ENCODE measurements around the gene AQP1. TPM values are rescaled to one million over a fixed set of nuclear protein-coding genes. Genes with fewer than 3 reads are reported as not detected.

The AQP1 gene
- polyA plus RNA-seq, 1 experiment: 3.9 TPM

GRCh38 chr7:30926313-30926712, 14.7 kb downstream of the AQP1 start:
- H3K4me3 ChIP-seq (ENCODE audit: low read depth, low read length): no peak overlapping the region
- H3K36me3 ChIP-seq (ENCODE audit: control insufficient read depth, insufficient read depth, low read length): no peaks in the 10 kb centered on the region
- POLR2A ChIA-PET: no interaction called here
- no peak for TF ChIP-seq CTCF (IDR thresholded peaks at IDR 0.05; ENCODE audit: insufficient read depth, low read depth, low read length)
- H3K27me3 ChIP-seq (ENCODE audit: control insufficient read depth, insufficient read depth, low read length): peaks cover 10% of the 10 kb centered on the region
- CTCF ChIA-PET: no interaction called here
- DNase-seq (ENCODE audit: low read depth): no peak

DNA sequence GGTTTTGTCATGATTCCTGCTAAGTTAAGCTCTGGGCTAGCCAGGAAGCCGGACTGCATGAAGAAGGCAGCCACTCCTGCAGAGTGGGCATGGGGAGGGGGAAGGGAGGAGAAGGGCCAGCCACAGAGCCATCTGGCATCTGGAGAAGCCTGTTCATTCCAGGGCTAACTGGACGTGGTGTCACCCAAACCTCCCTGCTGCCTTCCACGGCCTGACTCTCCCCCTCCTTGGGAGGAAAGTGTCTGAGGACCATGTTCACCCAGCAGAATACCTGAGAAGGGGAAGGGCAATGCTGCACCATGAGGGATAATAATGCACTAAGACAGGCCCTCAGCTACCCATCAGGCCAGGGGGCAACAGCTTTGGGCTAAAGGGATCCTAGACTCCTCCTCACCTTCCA, 15.4 kb downstream of the AQP1 start:
- CTCF ChIA-PET: interaction anchor here (0.9 kb wide), 1 partner anchor 12 kb away, joined by 3 read pairs; no protein-coding TSS in a partner anchor
- POLR2A ChIA-PET: no interaction called here
- no peak for TF ChIP-seq CTCF (IDR thresholded peaks at IDR 0.05; ENCODE audit: insufficient read depth, low read depth, low read length)
- Histone ChIP-seq H3K27me3 (ENCODE audit: control insufficient read depth, insufficient read depth, low read length) (peaks cover 10% of the 10 kb centered on the region), H3K36me3 (ENCODE audit: control insufficient read depth, insufficient read depth, low read length) (no peaks in the 10 kb centered on the region), H3K4me3 (ENCODE audit: low read depth, low read length) (no peak overlapping the region)
- DNase-seq (ENCODE audit: low read depth): no peak

- no peak for TF ChIP-seq CTCF (IDR thresholded peaks at IDR 0.05; ENCODE audit: insufficient read depth, low read depth, low read length)
- DNase-seq (ENCODE audit: low read depth): no peak
- Histone ChIP-seq H3K27me3 (ENCODE audit: control insufficient read depth, insufficient read depth, low read length) (peaks cover 13% of the 10 kb centered on the region), H3K36me3 (ENCODE audit: control insufficient read depth, insufficient read depth, low read length) (no peaks in the 10 kb centered on the region), H3K4me3 (ENCODE audit: low read depth, low read length) (no peak overlapping the region)
- ChIA-PET CTCF (interaction anchor here (0.9 kb wide), 1 partner anchor 11 kb away, joined by 3 read pairs; no protein-coding TSS in a partner anchor), POLR2A (no interaction called here)
Measured at GRCh38 chr7:30927559-30927958, 15.9 kb downstream of the AQP1 start.

DNA sequence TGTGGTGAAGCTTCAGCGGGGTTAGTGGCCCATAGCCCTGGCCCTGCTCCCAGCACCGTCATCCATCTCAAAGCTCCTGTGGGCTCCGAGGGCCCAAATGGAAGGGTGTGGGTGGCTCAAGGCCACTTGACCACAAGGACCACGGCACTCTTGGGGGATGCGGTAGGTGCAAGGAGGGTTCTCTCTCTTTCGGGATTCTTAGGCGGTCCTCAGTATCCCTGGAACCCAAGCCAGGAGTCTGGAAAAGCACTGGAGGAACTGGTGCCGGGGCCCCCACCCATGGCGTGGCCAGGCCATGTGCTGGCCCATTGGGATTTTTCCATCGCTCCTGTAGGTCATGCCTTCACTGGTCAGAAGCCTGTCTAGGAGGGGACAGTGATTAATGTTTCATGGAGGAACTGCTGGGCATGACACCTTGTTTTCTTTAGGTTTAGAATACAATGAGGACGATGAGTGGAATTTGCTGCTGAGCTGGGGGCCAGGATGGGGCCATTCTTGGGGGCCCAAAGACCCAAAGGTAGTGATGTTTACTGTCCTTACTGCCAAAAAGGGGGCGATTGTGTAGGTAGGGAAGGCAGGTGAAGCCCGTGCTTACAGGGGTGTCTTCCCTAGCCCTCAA, 16.7 kb downstream of the AQP1 start:
- no peak for DNase-seq (ENCODE audit: low read depth)
- peaks cover 14% of the 10 kb centered on the region for H3K27me3 ChIP-seq (ENCODE audit: control insufficient read depth, insufficient read depth, low read length)
- no peak overlapping the region for H3K4me3 ChIP-seq (ENCODE audit: low read depth, low read length)
- no peak for TF ChIP-seq CTCF (IDR thresholded peaks at IDR 0.05; ENCODE audit: insufficient read depth, low read depth, low read length)
- POLR2A ChIA-PET: no interaction called here
- CTCF ChIA-PET: interaction anchor here (2.4 to 3.7 kb wide), 2 partner anchors 8 to 11 kb away, joined by 7 to 38 read pairs; no protein-coding TSS in a partner anchor
- no peaks in the 10 kb centered on the region for H3K36me3 ChIP-seq (ENCODE audit: control insufficient read depth, insufficient read depth, low read length)

- POLR2A ChIA-PET: no interaction called here
- TF ChIP-seq CTCF (IDR thresholded peaks at IDR 0.05; ENCODE audit: insufficient read depth, low read depth, low read length): no peak
- CTCF ChIA-PET: interaction anchor here (0.7 to 3.7 kb wide), 3 partner anchors 9 to 193 kb away, joined by 3 to 38 read pairs (median 7); no protein-coding TSS in a partner anchor
Measured at GRCh38 chr7:30929686-30930085, 18.0 kb downstream of the AQP1 start.

More at GRCh38 chr7:30929686-30930085, 18.0 kb downstream of the AQP1 start:
- H3K27me3 ChIP-seq (ENCODE audit: control insufficient read depth, insufficient read depth, low read length): peaks cover 14% of the 10 kb centered on the region
- H3K4me3 ChIP-seq (ENCODE audit: low read depth, low read length): no peak overlapping the region
- H3K36me3 ChIP-seq (ENCODE audit: control insufficient read depth, insufficient read depth, low read length): no peaks in the 10 kb centered on the region
- no peak for DNase-seq (ENCODE audit: low read depth)
